C4-2B (cell line): ENCODE data around the gene PRR23E.

Source experiments
- ZFX ChIP-seq: fragments of 450-650 bp; IDR thresholded peaks from 2 replicates; pipeline ENCODE4 v1.6.1; 2017
- TF ChIP-seq, protein P1 (sequence below): fragments of 450-650 bp; conservative IDR thresholded peaks from 2 replicates; pipeline ENCODE4 v1.5.1; 2017; ENCODE audit warnings: mild to moderate bottlenecking

DNA sequence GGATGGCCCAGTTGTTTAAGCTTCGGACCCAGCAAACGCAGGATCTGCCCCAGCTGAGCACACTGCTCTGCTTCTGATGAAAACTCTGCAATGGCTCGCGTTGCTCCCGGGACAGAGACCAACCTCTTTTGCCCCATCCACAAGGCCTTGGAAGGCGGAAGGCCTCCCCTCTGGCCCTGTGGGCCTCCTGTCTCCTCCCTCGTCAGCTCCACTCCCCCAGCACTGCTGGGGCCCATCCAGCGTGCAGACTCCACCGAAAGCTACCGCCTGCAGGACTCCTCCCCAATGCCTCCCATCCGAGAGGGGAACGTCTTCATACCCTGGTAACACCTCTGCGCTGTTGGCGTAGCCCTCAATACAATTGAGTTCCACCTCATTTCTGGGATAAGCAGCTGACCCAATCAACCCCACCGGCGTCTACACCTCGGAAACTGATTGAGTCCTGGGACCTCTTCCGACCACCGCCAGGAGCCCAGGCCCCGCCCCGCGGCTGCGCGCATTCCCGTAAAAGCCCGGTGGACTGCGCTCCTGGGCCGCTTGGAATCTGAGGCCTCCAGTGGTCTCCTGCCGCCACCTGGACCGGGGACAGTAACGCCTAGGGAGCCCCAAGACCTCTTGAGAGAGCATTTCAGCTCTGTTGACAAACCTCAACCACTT, at the start of gene PRR23E:
- TF ChIP-seq ZFX: no peak
- TF ChIP-seq, protein P1, sequence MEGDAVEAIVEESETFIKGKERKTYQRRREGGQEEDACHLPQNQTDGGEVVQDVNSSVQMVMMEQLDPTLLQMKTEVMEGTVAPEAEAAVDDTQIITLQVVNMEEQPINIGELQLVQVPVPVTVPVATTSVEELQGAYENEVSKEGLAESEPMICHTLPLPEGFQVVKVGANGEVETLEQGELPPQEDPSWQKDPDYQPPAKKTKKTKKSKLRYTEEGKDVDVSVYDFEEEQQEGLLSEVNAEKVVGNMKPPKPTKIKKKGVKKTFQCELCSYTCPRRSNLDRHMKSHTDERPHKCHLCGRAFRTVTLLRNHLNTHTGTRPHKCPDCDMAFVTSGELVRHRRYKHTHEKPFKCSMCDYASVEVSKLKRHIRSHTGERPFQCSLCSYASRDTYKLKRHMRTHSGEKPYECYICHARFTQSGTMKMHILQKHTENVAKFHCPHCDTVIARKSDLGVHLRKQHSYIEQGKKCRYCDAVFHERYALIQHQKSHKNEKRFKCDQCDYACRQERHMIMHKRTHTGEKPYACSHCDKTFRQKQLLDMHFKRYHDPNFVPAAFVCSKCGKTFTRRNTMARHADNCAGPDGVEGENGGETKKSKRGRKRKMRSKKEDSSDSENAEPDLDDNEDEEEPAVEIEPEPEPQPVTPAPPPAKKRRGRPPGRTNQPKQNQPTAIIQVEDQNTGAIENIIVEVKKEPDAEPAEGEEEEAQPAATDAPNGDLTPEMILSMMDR: no peak
